DMS79 treated with DMSO at 0.1 percent for 48 hours (cell line): ENCODE data around the gene KCTD1.
A peak's percentile ranks its signal among the peaks of the same experiment; 100 is the strongest.

Source experiments
- DNase-seq: peaks from one replicate; lab custom pipeline; 2025; lab: John Stamatoyannopoulos, UW

Gene KCTD1

GRCh38 chr18:26425148-26425531, 123.2 kb downstream of the KCTD1 start:
- DNase-seq: no peak

GRCh38 chr18:26424428-26425147, 123.8 kb downstream of the KCTD1 start:
- no peak for DNase-seq

- no peak for DNase-seq
Measured at GRCh38 chr18:26422472-26423162, 125.7 kb downstream of the KCTD1 start.

- DNase-seq: no peak
Measured at GRCh38 chr18:26421931-26422330, 126.4 kb downstream of the KCTD1 start.

- no peak for DNase-seq
Measured at GRCh38 chr18:26421503-26421902, 126.8 kb downstream of the KCTD1 start.

- no peak for DNase-seq
Measured at GRCh38 chr18:26419746-26420145, 128.6 kb downstream of the KCTD1 start.

GRCh38 chr18:26418225-26418624, 130.1 kb downstream of the KCTD1 start:
- DNase-seq: no peak

- DNase-seq: no peak
Measured at GRCh38 chr18:26417190-26417589, 131.2 kb downstream of the KCTD1 start.

- no peak for DNase-seq
Measured at GRCh38 chr18:26416652-26417150, 131.7 kb downstream of the KCTD1 start.

- no peak for DNase-seq
Measured at GRCh38 chr18:26415631-26416030, 132.7 kb downstream of the KCTD1 start.

GRCh38 chr18:26414901-26415440, 133.4 kb downstream of the KCTD1 start:
- DNase-seq: no peak

GRCh38 chr18:26409091-26409490, 139.3 kb downstream of the KCTD1 start:
- no peak for DNase-seq

GRCh38 chr18:26407736-26408601, 140.4 kb downstream of the KCTD1 start:
- DNase-seq: no peak

- DNase-seq: no peak
Measured at GRCh38 chr18:26406854-26407517, 141.4 kb downstream of the KCTD1 start.

GRCh38 chr18:26406324-26406723, 142.0 kb downstream of the KCTD1 start:
- no peak for DNase-seq

- DNase-seq: peak; percentile 15
Measured at GRCh38 chr18:26405190-26405801, 143.1 kb downstream of the KCTD1 start.
